HL-60 (cell line): ENCODE data around the gene LENG9.

Experiments
- GABPA ChIP-seq: IDR thresholded peaks from 2 replicates; pipeline ENCODE4 v1.6.1; 2012; ENCODE audit warnings: low read depth
- POLR2AphosphoS5 ChIP-seq: IDR thresholded peaks from 2 replicates; pipeline ENCODE4 v1.6.1; 2012; ENCODE audit warnings: low read depth
- SPI1 ChIP-seq: IDR thresholded peaks from 2 replicates; pipeline ENCODE4 v1.6.1; 2012; ENCODE audit warnings: low read depth, mild to moderate bottlenecking, borderline replicate concordance
- TF ChIP-seq, protein P1 (sequence below): IDR thresholded peaks from one replicate; pipeline ENCODE4 v1.5.1; 2011; ENCODE audit warnings: low read length, control low read depth, inconsistent platforms; ENCODE audit not compliant: insufficient read depth
- TF ChIP-seq, protein P2 (sequence below): IDR thresholded peaks from 2 replicates; pipeline ENCODE4 v1.6.1; 2012; ENCODE audit warnings: low read depth; ENCODE audit not compliant: insufficient replicate concordance

DNA sequence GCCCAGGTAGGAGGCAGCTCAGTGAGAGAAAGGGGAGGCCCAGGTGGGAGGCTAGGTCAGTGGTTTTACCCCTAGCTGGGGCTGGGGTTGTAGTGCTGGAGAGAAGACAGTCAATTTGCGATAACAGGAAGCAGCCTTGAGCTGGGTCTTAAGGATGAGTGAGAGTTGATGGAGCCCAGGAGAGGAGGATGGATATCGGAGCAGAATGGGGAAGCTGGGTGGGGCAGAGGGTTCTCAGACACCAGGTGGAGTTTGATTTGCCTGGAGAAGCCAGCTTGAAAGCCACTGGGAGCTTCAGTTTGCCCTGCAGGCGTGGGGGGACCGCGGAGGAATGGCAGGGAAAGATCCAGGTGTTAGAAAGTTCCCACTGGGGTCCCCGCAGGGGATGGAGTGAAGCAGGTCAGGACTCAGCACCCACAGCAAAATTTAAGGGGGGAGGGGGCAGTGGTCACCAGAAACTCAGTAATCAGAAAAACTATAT is 10.4 kb upstream of the LENG9 start:
- TF ChIP-seq, protein P1, sequence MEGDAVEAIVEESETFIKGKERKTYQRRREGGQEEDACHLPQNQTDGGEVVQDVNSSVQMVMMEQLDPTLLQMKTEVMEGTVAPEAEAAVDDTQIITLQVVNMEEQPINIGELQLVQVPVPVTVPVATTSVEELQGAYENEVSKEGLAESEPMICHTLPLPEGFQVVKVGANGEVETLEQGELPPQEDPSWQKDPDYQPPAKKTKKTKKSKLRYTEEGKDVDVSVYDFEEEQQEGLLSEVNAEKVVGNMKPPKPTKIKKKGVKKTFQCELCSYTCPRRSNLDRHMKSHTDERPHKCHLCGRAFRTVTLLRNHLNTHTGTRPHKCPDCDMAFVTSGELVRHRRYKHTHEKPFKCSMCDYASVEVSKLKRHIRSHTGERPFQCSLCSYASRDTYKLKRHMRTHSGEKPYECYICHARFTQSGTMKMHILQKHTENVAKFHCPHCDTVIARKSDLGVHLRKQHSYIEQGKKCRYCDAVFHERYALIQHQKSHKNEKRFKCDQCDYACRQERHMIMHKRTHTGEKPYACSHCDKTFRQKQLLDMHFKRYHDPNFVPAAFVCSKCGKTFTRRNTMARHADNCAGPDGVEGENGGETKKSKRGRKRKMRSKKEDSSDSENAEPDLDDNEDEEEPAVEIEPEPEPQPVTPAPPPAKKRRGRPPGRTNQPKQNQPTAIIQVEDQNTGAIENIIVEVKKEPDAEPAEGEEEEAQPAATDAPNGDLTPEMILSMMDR: no peak
- TF ChIP-seq POLR2AphosphoS5: no peak
- TF ChIP-seq, protein P2, sequence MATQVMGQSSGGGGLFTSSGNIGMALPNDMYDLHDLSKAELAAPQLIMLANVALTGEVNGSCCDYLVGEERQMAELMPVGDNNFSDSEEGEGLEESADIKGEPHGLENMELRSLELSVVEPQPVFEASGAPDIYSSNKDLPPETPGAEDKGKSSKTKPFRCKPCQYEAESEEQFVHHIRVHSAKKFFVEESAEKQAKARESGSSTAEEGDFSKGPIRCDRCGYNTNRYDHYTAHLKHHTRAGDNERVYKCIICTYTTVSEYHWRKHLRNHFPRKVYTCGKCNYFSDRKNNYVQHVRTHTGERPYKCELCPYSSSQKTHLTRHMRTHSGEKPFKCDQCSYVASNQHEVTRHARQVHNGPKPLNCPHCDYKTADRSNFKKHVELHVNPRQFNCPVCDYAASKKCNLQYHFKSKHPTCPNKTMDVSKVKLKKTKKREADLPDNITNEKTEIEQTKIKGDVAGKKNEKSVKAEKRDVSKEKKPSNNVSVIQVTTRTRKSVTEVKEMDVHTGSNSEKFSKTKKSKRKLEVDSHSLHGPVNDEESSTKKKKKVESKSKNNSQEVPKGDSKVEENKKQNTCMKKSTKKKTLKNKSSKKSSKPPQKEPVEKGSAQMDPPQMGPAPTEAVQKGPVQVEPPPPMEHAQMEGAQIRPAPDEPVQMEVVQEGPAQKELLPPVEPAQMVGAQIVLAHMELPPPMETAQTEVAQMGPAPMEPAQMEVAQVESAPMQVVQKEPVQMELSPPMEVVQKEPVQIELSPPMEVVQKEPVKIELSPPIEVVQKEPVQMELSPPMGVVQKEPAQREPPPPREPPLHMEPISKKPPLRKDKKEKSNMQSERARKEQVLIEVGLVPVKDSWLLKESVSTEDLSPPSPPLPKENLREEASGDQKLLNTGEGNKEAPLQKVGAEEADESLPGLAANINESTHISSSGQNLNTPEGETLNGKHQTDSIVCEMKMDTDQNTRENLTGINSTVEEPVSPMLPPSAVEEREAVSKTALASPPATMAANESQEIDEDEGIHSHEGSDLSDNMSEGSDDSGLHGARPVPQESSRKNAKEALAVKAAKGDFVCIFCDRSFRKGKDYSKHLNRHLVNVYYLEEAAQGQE: no peak
- TF ChIP-seq GABPA: no peak
- TF ChIP-seq SPI1: no peak
